Hepatic stellate cell (primary cell): Measurements from ENCODE around the gene ZNF222.

ENCODE experiments used
- DNase-seq: peaks from one replicate; pipeline ENCODE4 v3.0.0; 2011; ENCODE audit warnings: low spot score

The ZNF222 gene

GRCh38 chr19:44055870-44056269, 30.7 kb downstream of the ZNF222 start:
- no peak for DNase-seq

DNA sequence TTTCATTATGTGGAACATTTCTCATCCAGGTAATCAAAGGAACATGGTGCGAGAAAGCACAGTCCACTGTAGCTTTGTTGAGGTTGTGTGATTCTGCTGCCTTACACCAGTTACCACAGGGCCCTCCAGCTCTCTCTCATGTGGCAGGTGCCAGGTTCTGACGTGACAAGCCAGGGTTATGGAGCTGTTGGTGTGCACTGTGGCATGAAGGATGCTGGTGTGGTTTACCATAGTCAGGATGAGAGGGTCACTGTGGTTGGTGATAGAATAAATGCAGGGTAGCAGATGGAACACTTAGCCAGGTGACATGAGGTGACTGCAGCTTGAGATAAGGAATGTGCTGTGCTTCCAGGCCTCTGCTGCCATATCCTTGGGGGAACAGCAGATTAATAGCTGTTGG, 34.0 kb downstream of the ZNF222 start:
- no peak for DNase-seq

GRCh38 chr19:44061038-44061437, 35.9 kb downstream of the ZNF222 start:
- no peak for DNase-seq

DNA sequence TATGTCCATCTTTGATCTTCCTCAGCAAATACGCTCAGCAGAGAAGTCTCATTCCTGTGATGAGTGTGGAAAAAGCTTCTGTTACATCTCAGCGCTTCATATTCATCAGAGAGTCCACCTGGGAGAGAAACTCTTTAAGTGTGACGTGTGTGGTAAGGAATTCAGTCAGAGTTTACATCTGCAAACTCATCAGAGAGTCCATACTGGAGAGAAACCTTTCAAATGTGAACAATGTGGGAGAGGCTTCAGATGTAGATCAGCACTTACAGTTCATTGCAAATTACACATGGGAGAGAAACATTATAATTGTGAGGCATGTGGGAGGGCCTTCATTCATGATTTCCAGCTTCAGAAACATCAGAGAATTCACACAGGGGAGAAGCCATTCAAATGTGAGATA, 41.1 kb downstream of the ZNF222 start:
- no peak for DNase-seq

DNA sequence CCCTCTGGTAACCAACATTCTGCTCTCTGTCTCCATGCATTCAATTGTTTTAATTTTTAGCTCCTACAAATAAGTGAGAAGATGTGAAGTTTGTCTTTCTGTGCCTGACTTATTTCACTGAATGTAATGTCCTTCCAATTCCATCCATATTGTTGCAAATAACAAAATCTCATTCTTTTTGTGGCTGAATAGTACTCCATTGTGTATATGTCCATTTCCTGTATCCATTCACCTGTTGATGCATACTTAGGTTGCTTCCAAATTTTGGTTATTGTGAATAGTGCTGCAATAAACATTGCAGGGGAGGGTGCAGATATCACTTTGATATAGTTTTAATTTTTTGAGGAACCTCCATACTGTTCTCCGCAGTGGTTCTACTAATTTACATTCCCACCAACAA, 44.2 kb downstream of the ZNF222 start:
- no peak for DNase-seq

DNA sequence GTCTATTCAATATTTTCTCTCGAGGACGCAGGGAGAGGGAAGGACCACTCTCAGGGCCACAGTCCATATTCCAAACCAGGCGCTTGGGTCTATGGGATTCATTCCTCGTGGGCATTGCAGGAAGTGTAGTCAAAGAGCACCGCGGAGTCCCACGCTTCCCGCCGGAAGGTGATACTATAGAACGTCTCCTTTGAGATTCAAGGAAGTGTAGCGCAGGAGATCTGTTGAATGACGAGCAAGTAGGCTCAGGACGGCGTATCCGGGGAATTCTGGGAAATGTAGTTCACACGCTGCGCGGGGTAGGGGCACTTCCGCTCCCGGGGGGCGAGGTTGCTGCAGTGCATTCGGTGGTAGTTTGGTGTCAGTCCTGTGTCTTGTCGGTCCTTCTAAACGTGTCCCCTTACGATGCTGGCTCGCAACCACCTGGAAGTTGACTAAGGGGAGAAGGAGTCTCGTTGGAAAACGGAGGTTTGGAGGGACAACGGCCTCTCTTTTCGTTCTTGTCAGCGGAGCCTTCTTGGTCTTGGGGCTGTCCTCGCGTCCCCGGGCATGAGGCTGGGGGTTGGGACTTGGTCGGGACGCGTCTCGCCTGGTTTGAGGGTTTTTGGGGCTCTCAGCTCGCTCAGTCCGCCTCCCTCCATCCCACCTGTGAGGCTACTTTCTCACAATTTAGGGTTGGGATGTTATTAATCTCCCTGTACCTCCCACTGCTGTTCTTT, 46.8 kb downstream of the ZNF222 start, which contains the start of gene ZNF284:
ZNF284 (plus strand) TSS at position 336 of the 719 bp plus-strand sequence. CDS start 4,231 bp downstream, outside the sequence.
- DNase-seq = peak; percentile 89

DNA sequence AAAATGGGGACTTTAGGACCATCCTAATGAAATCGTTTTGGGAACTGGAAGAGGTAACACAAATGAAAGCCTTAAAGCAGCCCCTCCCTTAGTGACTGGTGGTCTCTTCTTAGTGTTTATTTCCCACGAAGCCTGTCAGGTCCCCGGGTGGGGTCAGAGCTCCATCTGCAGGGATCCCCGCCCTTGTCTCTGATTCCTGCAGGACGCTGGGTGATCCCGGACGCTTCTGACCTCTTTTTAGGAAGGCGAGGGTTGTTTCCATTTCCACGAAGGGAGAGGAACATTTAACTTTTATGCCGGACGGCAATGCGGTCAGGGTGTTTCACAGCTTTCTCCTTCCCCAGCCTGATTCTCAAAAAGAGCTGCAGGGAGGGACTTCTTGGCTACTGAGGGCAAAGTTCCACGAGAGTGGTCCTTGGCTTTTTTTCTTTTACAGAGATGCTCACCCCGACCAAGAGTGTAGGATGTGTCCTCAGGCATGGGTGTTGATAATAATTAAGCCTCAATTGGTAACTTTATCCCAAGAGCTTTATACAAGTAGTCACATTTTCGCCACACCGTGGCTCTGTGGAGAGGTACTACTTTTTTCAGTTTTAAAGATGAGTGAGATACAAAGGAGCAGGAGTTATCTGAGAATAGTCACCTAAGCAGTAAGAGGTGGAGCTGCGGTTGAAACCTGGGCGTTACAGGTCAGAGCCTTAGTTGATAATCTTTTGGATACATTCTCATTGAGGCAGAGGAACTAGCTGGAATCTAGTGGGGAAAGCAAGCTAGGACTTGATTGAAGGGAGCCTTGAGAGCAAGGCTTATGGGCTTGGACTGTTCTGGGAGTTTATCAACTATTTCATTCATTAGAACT, 47.6 kb downstream of the ZNF222 start:
- DNase-seq = peak; percentile 14

DNA sequence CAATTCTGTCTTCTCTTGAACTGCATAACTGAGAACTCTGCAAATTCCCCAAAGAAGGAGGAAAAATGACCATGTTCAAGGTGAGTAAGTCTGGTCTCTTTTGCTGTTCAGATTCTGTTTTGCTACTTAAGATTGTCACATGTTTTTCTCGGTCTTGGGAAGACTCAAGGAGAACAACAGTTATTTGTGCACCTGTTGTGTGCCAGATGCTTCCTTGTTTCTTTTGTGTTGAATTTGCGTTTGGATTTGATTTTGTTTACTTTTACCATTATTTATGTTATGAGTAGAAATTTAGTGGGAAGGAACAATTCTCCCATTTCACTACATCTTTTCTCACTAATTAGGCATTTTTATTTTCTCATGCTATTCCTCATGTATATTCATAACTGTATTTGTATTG, 51.1 kb downstream of the ZNF222 start:
- DNase-seq = no peak
